Ishikawa (cell line): ENCODE data around the gene ACTBL2.

Experiments
- CEBPB ChIP-seq: IDR thresholded peaks from 2 replicates; pipeline ENCODE4 v1.6.1; 2012
- EP300 ChIP-seq: IDR thresholded peaks from 2 replicates; pipeline ENCODE4 v1.6.1; 2012; ENCODE audit warnings: borderline replicate concordance
- RAD21 ChIP-seq: IDR thresholded peaks from 2 replicates; pipeline ENCODE4 v1.6.1; 2012; ENCODE audit warnings: low read depth
- TAF1 ChIP-seq: IDR thresholded peaks from 2 replicates; pipeline ENCODE4 v1.6.1; 2012; ENCODE audit warnings: low read depth, mild to moderate bottlenecking
- TEAD4 ChIP-seq: IDR thresholded peaks from 2 replicates; pipeline ENCODE4 v1.6.1; 2012
- ZBTB7A ChIP-seq: IDR thresholded peaks from 2 replicates; pipeline ENCODE4 v1.6.1; 2012; ENCODE audit warnings: low read depth
- TF ChIP-seq, protein P1 (sequence below): IDR thresholded peaks from 2 replicates; pipeline ENCODE4 v1.6.1; 2012
- TF ChIP-seq, protein P2 (sequence below): IDR thresholded peaks from 2 replicates; pipeline ENCODE4 v1.6.1; 2012; ENCODE audit warnings: low read depth, mild to moderate bottlenecking
- TF ChIP-seq, protein P3 (sequence below): IDR thresholded peaks from 2 replicates; pipeline ENCODE4 v1.6.1; 2012

DNA sequence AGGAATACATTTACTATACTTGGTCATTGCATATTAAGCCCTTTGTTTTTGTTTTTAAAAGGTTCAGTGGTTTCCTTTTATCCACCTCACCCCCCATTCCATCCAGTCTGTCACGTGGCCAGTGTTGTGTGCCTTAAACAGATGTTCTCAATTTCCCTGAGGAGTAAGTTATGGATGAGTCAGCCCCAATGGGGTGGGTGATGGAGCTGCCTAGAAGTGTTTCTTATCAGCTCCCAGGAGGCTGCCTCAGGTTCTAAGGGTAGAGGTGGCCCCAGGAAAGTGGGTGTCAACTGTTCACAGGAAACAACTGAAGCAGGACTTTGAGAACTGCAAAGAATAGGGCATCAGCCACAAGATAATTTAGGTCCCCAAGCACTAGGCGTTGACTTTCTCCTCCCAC lies 41.1 kb downstream of the ACTBL2 start:
- TF ChIP-seq CEBPB (no peak), EP300 (no peak), TEAD4 (no peak), TAF1 (no peak), RAD21 (no peak), ZBTB7A (no peak)
- TF ChIP-seq, protein P1, sequence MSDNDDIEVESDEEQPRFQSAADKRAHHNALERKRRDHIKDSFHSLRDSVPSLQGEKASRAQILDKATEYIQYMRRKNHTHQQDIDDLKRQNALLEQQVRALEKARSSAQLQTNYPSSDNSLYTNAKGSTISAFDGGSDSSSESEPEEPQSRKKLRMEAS = no peak
- TF ChIP-seq, protein P2, sequence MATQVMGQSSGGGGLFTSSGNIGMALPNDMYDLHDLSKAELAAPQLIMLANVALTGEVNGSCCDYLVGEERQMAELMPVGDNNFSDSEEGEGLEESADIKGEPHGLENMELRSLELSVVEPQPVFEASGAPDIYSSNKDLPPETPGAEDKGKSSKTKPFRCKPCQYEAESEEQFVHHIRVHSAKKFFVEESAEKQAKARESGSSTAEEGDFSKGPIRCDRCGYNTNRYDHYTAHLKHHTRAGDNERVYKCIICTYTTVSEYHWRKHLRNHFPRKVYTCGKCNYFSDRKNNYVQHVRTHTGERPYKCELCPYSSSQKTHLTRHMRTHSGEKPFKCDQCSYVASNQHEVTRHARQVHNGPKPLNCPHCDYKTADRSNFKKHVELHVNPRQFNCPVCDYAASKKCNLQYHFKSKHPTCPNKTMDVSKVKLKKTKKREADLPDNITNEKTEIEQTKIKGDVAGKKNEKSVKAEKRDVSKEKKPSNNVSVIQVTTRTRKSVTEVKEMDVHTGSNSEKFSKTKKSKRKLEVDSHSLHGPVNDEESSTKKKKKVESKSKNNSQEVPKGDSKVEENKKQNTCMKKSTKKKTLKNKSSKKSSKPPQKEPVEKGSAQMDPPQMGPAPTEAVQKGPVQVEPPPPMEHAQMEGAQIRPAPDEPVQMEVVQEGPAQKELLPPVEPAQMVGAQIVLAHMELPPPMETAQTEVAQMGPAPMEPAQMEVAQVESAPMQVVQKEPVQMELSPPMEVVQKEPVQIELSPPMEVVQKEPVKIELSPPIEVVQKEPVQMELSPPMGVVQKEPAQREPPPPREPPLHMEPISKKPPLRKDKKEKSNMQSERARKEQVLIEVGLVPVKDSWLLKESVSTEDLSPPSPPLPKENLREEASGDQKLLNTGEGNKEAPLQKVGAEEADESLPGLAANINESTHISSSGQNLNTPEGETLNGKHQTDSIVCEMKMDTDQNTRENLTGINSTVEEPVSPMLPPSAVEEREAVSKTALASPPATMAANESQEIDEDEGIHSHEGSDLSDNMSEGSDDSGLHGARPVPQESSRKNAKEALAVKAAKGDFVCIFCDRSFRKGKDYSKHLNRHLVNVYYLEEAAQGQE = no peak
- TF ChIP-seq, protein P3, sequence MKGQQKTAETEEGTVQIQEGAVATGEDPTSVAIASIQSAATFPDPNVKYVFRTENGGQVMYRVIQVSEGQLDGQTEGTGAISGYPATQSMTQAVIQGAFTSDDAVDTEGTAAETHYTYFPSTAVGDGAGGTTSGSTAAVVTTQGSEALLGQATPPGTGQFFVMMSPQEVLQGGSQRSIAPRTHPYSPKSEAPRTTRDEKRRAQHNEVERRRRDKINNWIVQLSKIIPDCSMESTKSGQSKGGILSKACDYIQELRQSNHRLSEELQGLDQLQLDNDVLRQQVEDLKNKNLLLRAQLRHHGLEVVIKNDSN = peak; percentile 66
